GM20000 (cell line): ENCODE measurements around the gene ATP11A.
"Not testable (repeated sequence)": the region's sequence is repeated elsewhere in the genome, so short reads cannot be mapped to it uniquely, and the experiment has no call there.

Experiments used
- DNase-seq: peaks from one replicate; pipeline ENCODE4 v3.0.0; 2012; ENCODE audit warnings: low spot score
- CTCF ChIP-seq: IDR thresholded peaks from 2 replicates; pipeline ENCODE4 v1.5.1; 2012; ENCODE audit warnings: mild to moderate bottlenecking, control low read depth; ENCODE audit errors: extremely low read depth, missing control alignments

Gene ATP11A

GRCh38 chr13:112799394-112799793 lies 109.6 kb downstream of the ATP11A start:
- no peak for DNase-seq
- no peak for TF ChIP-seq CTCF

DNA sequence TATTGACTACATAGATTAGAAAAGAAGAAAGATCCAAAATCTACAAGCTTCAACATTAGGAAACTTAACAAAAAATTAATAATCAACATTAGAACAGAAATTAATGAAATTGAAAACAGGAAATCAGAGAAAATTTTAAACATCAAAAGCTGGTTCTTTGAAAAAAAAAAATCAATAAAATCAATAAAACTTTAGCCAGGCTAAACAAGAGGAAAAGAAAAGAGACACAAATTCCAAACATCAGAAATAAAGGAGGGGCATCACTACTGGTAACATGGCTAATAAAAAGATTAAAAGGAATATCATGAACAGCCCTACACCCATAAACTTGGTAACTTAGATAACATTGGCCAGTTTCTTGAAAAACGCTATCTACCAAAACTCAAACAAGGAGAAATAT lies 110.2 kb downstream of the ATP11A start:
- no peak for DNase-seq
- no peak for TF ChIP-seq CTCF

DNA sequence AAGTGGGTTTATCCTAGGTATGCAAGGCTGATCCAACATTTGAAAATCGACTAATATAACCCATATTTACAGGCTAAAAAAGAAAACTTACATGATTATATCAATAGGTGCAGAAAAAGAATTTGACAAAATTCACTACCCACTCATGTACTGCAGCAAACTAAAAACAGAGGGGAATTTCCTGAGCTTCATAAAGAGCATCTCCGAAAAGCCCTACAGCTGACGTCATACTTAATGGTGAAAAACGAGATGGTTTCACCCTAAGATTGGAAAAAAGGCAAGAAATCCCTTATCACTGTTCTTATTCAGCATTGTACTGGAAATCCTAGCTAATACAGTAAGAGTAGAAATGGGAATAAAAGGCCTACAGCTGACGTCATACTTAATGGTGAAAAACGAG lies 111.0 kb downstream of the ATP11A start:
- not testable (repeated sequence) for DNase-seq

DNA sequence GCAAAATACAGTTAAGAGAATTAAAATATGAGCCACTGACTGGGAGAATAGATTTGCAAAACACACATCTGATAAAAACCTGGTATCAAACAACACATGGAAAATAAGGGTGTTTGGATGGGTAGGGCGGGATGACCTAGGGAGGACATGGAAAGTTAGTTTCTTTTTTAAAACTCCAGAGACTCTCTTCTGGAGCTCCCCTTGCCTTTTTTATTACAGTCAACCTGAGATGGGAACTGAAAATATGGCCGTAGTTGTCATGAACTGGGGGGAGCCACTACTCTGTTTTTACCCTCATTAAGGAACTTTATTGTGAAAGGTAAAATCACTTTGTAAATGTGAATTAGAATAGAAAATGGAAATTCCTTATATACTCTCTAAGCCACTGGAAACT lies 113.0 kb downstream of the ATP11A start:
- no peak for TF ChIP-seq CTCF
- DNase-seq, result no peak

DNA sequence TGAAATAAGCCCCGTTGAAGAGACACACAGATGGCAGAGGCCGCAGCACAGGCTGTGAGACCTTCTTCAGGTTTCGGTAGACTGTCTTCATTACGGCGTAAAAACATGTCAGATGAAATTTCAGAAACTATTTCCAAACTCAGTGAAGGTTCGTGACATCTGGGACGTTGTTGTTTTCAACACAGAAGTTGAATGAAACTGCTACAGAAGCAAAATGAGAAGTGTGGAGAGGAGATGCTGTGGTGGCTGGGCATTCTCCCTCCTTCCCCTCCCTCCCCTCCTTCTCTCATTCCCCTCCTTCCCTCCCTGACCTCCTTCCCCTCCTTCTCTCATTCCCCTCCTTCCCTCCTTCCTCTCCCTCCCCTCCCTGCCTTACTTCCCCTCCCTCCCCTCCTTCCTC lies 113.6 kb downstream of the ATP11A start:
- no peak for TF ChIP-seq CTCF
- DNase-seq, result no peak

DNA sequence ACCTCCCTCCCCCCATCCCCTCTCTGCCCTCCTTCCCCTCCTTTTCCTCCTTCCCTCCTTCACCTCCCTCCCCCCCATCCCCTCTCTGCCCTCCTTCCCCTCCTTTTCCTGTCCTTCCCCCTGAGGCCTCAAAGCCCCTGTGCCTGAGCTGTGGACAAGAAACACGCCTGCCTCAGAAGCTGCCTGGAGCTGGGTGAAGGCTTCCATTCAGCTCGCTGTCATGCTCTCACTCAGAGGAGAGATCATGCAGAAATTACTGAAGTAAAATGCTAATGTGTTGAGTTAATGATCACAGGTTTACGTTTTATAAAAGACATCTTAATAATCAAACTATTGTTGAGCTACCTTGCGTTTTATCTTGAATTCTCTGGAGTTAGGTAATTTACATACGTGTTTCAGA lies 114.5 kb downstream of the ATP11A start:
- TF ChIP-seq CTCF, result no peak
- DNase-seq, result no peak

- DNase-seq, result no peak
- TF ChIP-seq CTCF, result no peak
Measured at GRCh38 chr13:112806739-112807652, 117.2 kb downstream of the ATP11A start.
